B cell (primary cell): ENCODE results near the gene PTPN23.

Experiments used
- CTCF ChIP-seq: fragments of 200-600 bp; IDR thresholded peaks from one replicate; pipeline ENCODE4 v1.8.0; 2022; ENCODE audit warnings: antibody characterized with exemption, mild to moderate bottlenecking
- EZH2 ChIP-seq: IDR thresholded peaks from 2 replicates; pipeline ENCODE4 v1.6.1; 2012; ENCODE audit warnings: borderline replicate concordance, low read depth, mild to moderate bottlenecking, moderate library complexity, low read length; ENCODE audit not compliant: insufficient read depth, poor library complexity, severe bottlenecking

DNA sequence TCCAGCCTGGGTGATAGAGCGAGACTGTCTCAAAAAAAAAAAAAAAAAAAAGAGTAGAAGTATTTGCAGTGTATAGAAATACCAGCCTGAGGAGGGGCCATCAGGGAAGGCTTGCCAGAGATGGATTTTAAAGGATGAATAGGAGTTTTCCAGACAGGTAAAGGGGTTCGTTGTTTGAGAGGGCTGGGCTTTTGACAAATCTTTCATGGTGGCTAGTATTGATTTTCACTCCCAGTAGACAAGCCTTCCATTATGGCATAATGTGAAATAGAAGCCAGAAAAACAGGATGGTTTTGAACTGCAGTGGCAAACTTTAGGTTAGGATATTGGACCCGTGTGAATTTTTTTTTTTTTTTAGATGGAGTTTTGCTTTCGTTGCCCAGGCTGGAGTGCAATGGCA lies 3.6 kb downstream of the PTPN23 start:
- TF ChIP-seq CTCF (no peak), EZH2 (no peak)
